Dendritic cell treated with granulocyte-macrophage colony-stimulating factor and Interleukin-4, amounts not matched to agents 40 ng/mL and 50 ng/mL, for 4 days (primary cell): ENCODE measurements around the gene PDZD2.
"Not testable (repeated sequence)": the region's sequence is repeated elsewhere in the genome, so short reads cannot be mapped to it uniquely, and the experiment has no call there.

Source experiments
- H3K27ac Mint-ChIP-seq: one replicate; pipeline ENCODE4 v1.8.0; 2022; ENCODE audit warnings: mild to moderate bottlenecking, mixed read lengths
- H3K27me3 Mint-ChIP-seq: one replicate; pipeline ENCODE4 v1.8.0; 2022; ENCODE audit warnings: mild to moderate bottlenecking, mixed read lengths
- H3K36me3 Mint-ChIP-seq: one replicate; pipeline ENCODE4 v1.8.0; 2022; ENCODE audit warnings: low read depth, mixed read lengths
- H3K4me1 Mint-ChIP-seq: one replicate; pipeline ENCODE4 v1.8.0; 2022; ENCODE audit warnings: low read depth, mixed read lengths
- H3K4me3 Mint-ChIP-seq: one replicate; pipeline ENCODE4 v1.8.0; 2022; ENCODE audit warnings: mild to moderate bottlenecking, moderate library complexity, mixed read lengths
- H3K9me3 Mint-ChIP-seq: one replicate; pipeline ENCODE4 v1.8.0; 2022; ENCODE audit warnings: mixed read lengths
- intact Hi-C: fragments of 100-400 bp; cut with micrococcal nuclease; formaldehyde crosslinking; loops from one replicate; pipeline ENCODE4 v1.15.0; 2022

The PDZD2 gene

DNA sequence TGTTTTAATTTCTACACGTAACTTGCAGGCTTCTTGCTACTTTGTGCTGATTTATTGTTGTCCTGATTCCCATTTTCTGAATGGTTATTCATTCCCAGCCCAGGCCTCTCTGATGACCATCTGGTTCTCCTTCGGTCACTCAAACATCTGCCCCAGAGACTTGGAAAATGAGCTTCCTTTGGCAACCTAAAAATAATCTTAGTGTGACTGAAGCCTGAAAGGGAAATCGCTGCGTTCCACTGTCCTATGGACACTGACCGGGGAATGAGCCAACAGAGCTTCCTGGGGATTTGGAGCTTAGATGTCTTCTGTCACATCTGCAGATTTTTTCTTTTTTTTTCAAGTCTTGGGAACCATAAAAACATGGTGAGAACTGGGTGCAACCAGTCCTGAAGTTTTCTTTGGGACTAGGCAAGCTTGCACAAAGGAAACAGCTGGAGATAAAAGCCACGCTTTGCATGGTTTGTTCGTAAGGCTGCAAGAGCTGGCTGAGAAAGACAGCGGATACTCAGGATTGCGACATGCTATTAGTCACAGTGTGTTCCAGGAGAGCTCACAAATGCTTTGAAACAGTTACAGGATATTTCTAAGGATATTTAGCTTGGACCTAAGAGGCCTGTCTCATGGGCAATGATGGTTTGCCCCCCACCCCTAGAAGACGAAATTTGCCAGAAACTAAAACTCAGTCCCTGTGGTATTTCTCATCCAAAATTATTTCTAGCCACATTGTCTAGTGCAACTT lies 389.0 kb downstream of the PDZD2 start:
- Mint-ChIP-seq H3K4me1 (peaks cover 32% of the 10 kb centered on the region), H3K27ac (no peak overlapping the region), H3K4me3 (no peak overlapping the region), H3K27me3 (no peaks in the 10 kb centered on the region), H3K9me3 (no peaks in the 10 kb centered on the region), H3K36me3 (no peaks in the 10 kb centered on the region)
- intact Hi-C loops, result no loop called here

- Mint-ChIP-seq H3K4me3 (no peak overlapping the region), H3K4me1 (peaks cover 27% of the 10 kb centered on the region), H3K36me3 (no peaks in the 10 kb centered on the region), H3K27ac (no peak overlapping the region), H3K27me3 (no peaks in the 10 kb centered on the region), H3K9me3 (no peaks in the 10 kb centered on the region)
- intact Hi-C loops, result no loop called here
These were observed 390.3 kb downstream of the PDZD2 start for GRCh38 chr5:32029261-32029660.

DNA sequence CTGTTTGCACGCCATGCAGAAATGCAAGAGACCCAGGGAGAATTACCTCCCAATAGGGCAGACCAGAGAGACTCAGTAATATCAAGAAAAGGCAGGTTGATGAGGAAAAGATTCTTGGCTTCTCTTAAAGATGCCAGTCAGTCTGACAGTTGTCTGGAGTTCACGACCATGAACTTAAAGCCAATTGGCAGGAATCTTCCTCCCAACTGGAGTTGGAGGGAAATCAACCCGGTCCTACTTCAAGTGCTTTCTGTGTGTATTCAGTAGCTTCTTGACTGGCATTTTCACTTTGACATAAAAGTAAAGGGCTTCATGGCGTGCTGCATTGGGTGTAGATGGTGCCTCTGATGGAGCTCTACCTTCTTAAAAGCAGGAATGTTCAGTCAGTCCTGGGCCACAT lies 390.9 kb downstream of the PDZD2 start:
- Mint-ChIP-seq H3K9me3 (no peaks in the 10 kb centered on the region), H3K4me1 (peaks cover 27% of the 10 kb centered on the region), H3K27me3 (no peaks in the 10 kb centered on the region), H3K4me3 (no peak overlapping the region), H3K27ac (no peak overlapping the region), H3K36me3 (no peaks in the 10 kb centered on the region)
- intact Hi-C loops, result no loop called here

- intact Hi-C loops, result no loop called here
- Mint-ChIP-seq H3K36me3 (no peaks in the 10 kb centered on the region), H3K4me1 (peaks cover 27% of the 10 kb centered on the region), H3K9me3 (no peaks in the 10 kb centered on the region), H3K27ac (no peak overlapping the region), H3K27me3 (no peaks in the 10 kb centered on the region), H3K4me3 (no peak overlapping the region)
These were observed 391.3 kb downstream of the PDZD2 start for GRCh38 chr5:32030222-32030621.

GRCh38 chr5:32030686-32031085 lies 391.8 kb downstream of the PDZD2 start:
- Mint-ChIP-seq H3K4me3 (no peak overlapping the region), H3K9me3 (no peaks in the 10 kb centered on the region), H3K27me3 (no peaks in the 10 kb centered on the region), H3K4me1 (peaks cover 27% of the 10 kb centered on the region), H3K27ac (no peak overlapping the region), H3K36me3 (no peaks in the 10 kb centered on the region)
- intact Hi-C loops, result no loop called here

- Mint-ChIP-seq H3K27ac (no peak overlapping the region), H3K9me3 (no peaks in the 10 kb centered on the region), H3K27me3 (no peaks in the 10 kb centered on the region), H3K4me3 (no peak overlapping the region), H3K36me3 (no peaks in the 10 kb centered on the region), H3K4me1 (peaks cover 27% of the 10 kb centered on the region)
- intact Hi-C loops, result no loop called here
These were observed 392.2 kb downstream of the PDZD2 start for GRCh38 chr5:32031089-32031488.

DNA sequence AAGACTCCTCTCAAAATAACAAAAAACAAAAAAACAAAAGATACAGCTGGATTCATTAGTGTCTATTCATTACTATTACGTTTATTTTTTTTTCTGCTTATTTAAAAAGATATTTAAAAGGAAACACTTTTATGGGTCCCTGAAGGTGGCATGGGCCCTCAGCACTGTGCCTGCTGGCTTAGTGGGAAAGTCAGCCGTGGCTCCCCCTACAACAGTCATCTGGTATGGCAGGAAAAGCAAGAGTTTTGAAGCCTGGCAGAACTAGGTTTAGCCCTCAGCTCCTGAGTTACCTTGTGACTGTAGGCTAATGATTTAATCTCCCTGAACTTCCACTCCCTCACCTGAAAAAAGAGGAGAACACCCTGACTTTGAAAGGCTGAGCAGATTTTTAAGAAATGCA lies 399.6 kb downstream of the PDZD2 start:
- Mint-ChIP-seq H3K27ac (no peak overlapping the region), H3K27me3 (no peaks in the 10 kb centered on the region), H3K9me3 (peaks cover 24% of the 10 kb centered on the region), H3K4me3 (no peak overlapping the region), H3K36me3 (no peaks in the 10 kb centered on the region), H3K4me1 (no peaks in the 10 kb centered on the region)
- intact Hi-C loops, result no loop called here

- intact Hi-C loops, H3K4me1 Mint-ChIP-seq, H3K36me3 Mint-ChIP-seq, H3K4me3 Mint-ChIP-seq, H3K27ac Mint-ChIP-seq, H3K27me3 Mint-ChIP-seq: not testable (repeated sequence)
- peaks cover 24% of the 10 kb centered on the region for H3K9me3 Mint-ChIP-seq
These were observed 400.2 kb downstream of the PDZD2 start for GRCh38 chr5:32039133-32039532.

- H3K9me3 Mint-ChIP-seq, result peaks cover 24% of the 10 kb centered on the region
- H3K4me1 Mint-ChIP-seq, H3K27me3 Mint-ChIP-seq, H3K4me3 Mint-ChIP-seq, intact Hi-C loops, H3K27ac Mint-ChIP-seq, H3K36me3 Mint-ChIP-seq: not testable (repeated sequence)
These were observed 400.7 kb downstream of the PDZD2 start for GRCh38 chr5:32039601-32040000.

GRCh38 chr5:32040181-32040695 lies 401.3 kb downstream of the PDZD2 start:
- H3K4me3 Mint-ChIP-seq, H3K27ac Mint-ChIP-seq, H3K4me1 Mint-ChIP-seq, H3K27me3 Mint-ChIP-seq, intact Hi-C loops, H3K36me3 Mint-ChIP-seq: not testable (repeated sequence)
- H3K9me3 Mint-ChIP-seq, result peaks cover 24% of the 10 kb centered on the region

DNA sequence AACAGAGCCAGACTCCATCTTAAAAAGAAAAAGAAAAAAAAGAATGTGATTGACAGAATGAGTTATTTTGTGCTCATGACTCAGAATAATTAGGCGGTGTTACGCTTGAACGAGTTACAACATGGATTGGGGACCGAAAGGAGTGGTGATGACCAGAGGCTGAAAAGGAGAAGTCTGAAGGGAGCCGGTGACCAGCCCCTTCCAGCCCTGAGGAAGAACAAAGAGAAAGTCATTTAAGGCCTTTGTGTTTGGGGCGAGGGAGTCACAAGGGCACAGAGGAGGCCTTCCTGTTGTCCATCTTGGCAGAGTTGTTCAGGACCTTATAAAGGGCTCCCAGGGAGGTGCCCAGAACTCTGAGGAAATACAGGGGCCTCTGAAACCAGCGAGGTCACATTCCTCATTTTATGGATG lies 403.6 kb downstream of the PDZD2 start:
- no peaks in the 10 kb centered on the region for H3K4me1 Mint-ChIP-seq

GRCh38 chr5:32043105-32043504 lies 404.2 kb downstream of the PDZD2 start:
- H3K27me3 Mint-ChIP-seq, result no peaks in the 10 kb centered on the region
- H3K4me1 Mint-ChIP-seq, result no peaks in the 10 kb centered on the region
- H3K9me3 Mint-ChIP-seq, result peaks cover 24% of the 10 kb centered on the region
- H3K4me3 Mint-ChIP-seq, result no peak overlapping the region
- intact Hi-C loops, result no loop called here
- no peaks in the 10 kb centered on the region for H3K36me3 Mint-ChIP-seq
- no peak overlapping the region for H3K27ac Mint-ChIP-seq

More for the DNA sequence above, 403.6 kb downstream of the PDZD2 start:
- H3K36me3 Mint-ChIP-seq, result no peaks in the 10 kb centered on the region
- intact Hi-C loops, result no loop called here
- no peak overlapping the region for H3K27ac Mint-ChIP-seq
- peaks cover 24% of the 10 kb centered on the region for H3K9me3 Mint-ChIP-seq
- H3K4me3 Mint-ChIP-seq, result no peak overlapping the region
- no peaks in the 10 kb centered on the region for H3K27me3 Mint-ChIP-seq

DNA sequence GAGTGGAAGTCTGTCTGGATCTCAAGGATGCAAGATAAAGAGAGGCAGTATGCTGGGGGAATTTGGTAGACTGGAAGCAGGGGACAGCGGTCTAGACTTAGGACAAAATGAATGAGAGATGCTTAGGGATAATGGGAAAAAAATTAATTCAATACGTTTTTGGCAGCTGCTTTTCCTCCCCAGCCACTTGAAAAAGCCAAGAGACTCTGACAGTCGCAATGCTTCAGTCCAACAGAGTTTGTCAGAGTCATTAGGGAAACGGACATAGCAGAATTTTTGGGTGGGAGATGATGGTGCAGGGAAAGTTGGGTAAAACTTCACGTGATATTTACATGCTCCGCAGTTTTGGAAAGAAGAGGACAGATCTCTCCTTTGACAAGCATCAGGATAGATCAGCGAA lies 405.5 kb downstream of the PDZD2 start:
- Mint-ChIP-seq H3K36me3 (no peaks in the 10 kb centered on the region), H3K27ac (no peak overlapping the region), H3K27me3 (no peaks in the 10 kb centered on the region), H3K4me3 (no peak overlapping the region), H3K4me1 (no peaks in the 10 kb centered on the region), H3K9me3 (peaks cover 23% of the 10 kb centered on the region)
- intact Hi-C loops, result no loop called here

DNA sequence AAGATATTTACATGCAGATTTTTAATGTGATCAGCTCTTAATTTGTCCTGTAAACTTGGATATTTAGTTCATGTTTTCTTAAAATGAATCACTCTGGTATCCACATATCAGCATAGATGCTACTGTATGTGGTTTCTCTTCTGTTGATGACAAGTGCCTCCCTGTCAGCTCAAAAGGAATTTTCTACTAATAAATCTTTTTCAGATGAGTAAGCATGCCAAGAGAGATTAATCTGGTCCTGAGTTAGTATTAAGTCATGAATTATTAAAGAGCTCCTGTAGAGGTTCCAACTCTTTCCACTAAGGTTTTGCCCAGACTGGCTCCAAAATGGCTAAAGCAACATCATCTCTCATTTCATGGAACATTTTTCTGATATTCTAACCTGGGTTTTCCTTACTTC lies 406.0 kb downstream of the PDZD2 start:
- no peak overlapping the region for H3K4me3 Mint-ChIP-seq
- no peaks in the 10 kb centered on the region for H3K36me3 Mint-ChIP-seq
- intact Hi-C loops, result no loop called here
- H3K9me3 Mint-ChIP-seq, result peaks cover 18% of the 10 kb centered on the region
- no peak overlapping the region for H3K27ac Mint-ChIP-seq
- H3K27me3 Mint-ChIP-seq, result no peaks in the 10 kb centered on the region
- H3K4me1 Mint-ChIP-seq, result no peaks in the 10 kb centered on the region

DNA sequence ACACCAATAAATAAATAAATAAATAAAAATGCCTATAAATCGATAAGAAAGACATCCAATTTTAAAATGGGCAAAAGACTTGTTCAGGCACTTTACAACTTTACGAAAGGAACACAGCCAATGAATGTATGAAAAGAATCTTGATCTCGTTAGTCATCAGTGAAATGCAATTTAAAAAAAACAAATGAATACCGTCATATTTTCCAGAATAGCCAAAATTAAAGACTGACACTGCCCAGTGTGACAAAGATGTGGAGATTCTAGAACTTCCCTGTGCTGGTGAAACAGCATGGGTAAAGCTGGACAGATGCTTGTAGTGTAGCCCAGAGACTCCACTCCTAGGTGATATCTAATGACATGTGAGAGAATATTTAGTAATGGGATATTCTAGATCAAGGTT lies 408.1 kb downstream of the PDZD2 start:
- intact Hi-C loops, result no loop called here
- Mint-ChIP-seq H3K4me1 (no peaks in the 10 kb centered on the region), H3K4me3 (no peak overlapping the region), H3K27ac (no peak overlapping the region), H3K36me3 (no peaks in the 10 kb centered on the region), H3K27me3 (no peaks in the 10 kb centered on the region), H3K9me3 (peaks cover under 1% of the 10 kb centered on the region)
